H9 (cell line): ENCODE results near the gene MREG. TPM values are rescaled to one million over a fixed set of nuclear protein-coding genes. Genes with fewer than 3 reads are reported as not detected.

Experiments used
- DNase-seq: peaks from one replicate; pipeline ENCODE4 v3.0.0-alpha.2; 2017
- H2AFZ ChIP-seq: one replicate; pipeline ENCODE4 v1.6.1; 2013; ENCODE audit warnings: mild to moderate bottlenecking, low read length, control low read depth, moderate library complexity
- H2AK5ac ChIP-seq: 2 replicates; pipeline ENCODE4 v1.6.1; 2013; ENCODE audit warnings: low read length, control low read depth, mixed read lengths; ENCODE audit not compliant: insufficient read length
- H2BK120ac ChIP-seq: one replicate; pipeline ENCODE4 v1.6.1; 2013; ENCODE audit warnings: low read depth, mild to moderate bottlenecking, low read length, control low read depth, inconsistent platforms; ENCODE audit not compliant: poor library complexity, severe bottlenecking
- H2BK12ac ChIP-seq: 2 replicates; pipeline ENCODE4 v1.6.1; 2013; ENCODE audit warnings: low read length, control low read depth, mixed read lengths, low read depth; ENCODE audit not compliant: insufficient read length
- H2BK15ac ChIP-seq: 2 replicates; pipeline ENCODE4 v1.6.1; 2013; ENCODE audit warnings: low read depth, low read length, control low read depth
- H2BK20ac ChIP-seq: one replicate; pipeline ENCODE4 v1.6.1; 2013; ENCODE audit warnings: low read depth, mild to moderate bottlenecking, low read length, control low read depth, inconsistent platforms; ENCODE audit not compliant: poor library complexity, severe bottlenecking
- H2BK5ac ChIP-seq: 2 replicates; pipeline ENCODE4 v1.6.1; 2013; ENCODE audit warnings: low read length, control low read depth, mixed read lengths; ENCODE audit not compliant: insufficient read length
- H3K14ac ChIP-seq: 2 replicates; pipeline ENCODE4 v1.6.1; 2013; ENCODE audit warnings: low read length, control low read depth; ENCODE audit not compliant: insufficient read depth
- H3K18ac ChIP-seq: 2 replicates; pipeline ENCODE4 v1.6.1; 2013; ENCODE audit warnings: low read depth, mild to moderate bottlenecking, mixed read lengths, low read length, control low read depth; ENCODE audit not compliant: insufficient read length
- H3K23ac ChIP-seq: 2 replicates; pipeline ENCODE4 v1.6.1; 2013; ENCODE audit warnings: low read length, control low read depth, mixed read lengths, low read depth; ENCODE audit not compliant: insufficient read length
- H3K23me2 ChIP-seq: 2 replicates; pipeline ENCODE4 v1.6.1; 2013; ENCODE audit warnings: low read depth, mild to moderate bottlenecking, mixed read lengths, low read length, control low read depth; ENCODE audit not compliant: insufficient read length, poor library complexity, severe bottlenecking
- H3K27ac ChIP-seq: 2 replicates; pipeline ENCODE4 v1.5.1; 2013; ENCODE audit warnings: low read length, control low read depth, mixed read lengths, low read depth; ENCODE audit not compliant: insufficient read length
- H3K27me3 ChIP-seq: 2 replicates; pipeline ENCODE4 v1.6.1; 2013; ENCODE audit warnings: low read length, control low read depth, inconsistent platforms; ENCODE audit not compliant: insufficient read depth
- H3K4ac ChIP-seq: 2 replicates; pipeline ENCODE4 v1.6.1; 2013; ENCODE audit warnings: low read depth, mild to moderate bottlenecking, control low read depth, inconsistent platforms, low read length, moderate library complexity
- H3K4me1 ChIP-seq: 2 replicates; pipeline ENCODE4 v1.6.1; 2013; ENCODE audit warnings: low read length, control low read depth, inconsistent platforms; ENCODE audit not compliant: insufficient read depth
- H3K4me2 ChIP-seq: 2 replicates; pipeline ENCODE4 v1.6.1; 2013; ENCODE audit warnings: low read length, control low read depth, mixed read lengths; ENCODE audit not compliant: insufficient read length, insufficient read depth
- H3K56ac ChIP-seq: 2 replicates; pipeline ENCODE4 v1.6.1; 2013; ENCODE audit warnings: low read depth, mild to moderate bottlenecking, mixed read lengths, low read length, control low read depth; ENCODE audit not compliant: insufficient read length
- H3K79me1 ChIP-seq: 2 replicates; pipeline ENCODE4 v1.6.1; 2013; ENCODE audit warnings: low read depth, mild to moderate bottlenecking, moderate library complexity, low read length, control low read depth, inconsistent platforms; ENCODE audit not compliant: insufficient read depth, poor library complexity, severe bottlenecking
- H3K79me2 ChIP-seq: 2 replicates; pipeline ENCODE4 v1.6.1; 2013; ENCODE audit warnings: low read length, control low read depth, inconsistent platforms; ENCODE audit not compliant: insufficient read depth
- H3K9ac ChIP-seq: 2 replicates; pipeline ENCODE4 v1.6.1; 2013; ENCODE audit warnings: low read length, control low read depth, mixed read lengths; ENCODE audit not compliant: insufficient read length; ENCODE audit errors: extremely low read depth
- H3K9me3 ChIP-seq: one replicate; pipeline ENCODE4 v1.6.1; 2013; ENCODE audit warnings: low read depth, low read length, inconsistent platforms; ENCODE audit not compliant: control insufficient read depth
- H3T11ph ChIP-seq: one replicate; pipeline ENCODE4 v1.6.1; 2013; ENCODE audit warnings: mild to moderate bottlenecking, low read length, control low read depth, inconsistent platforms
- H4K20me1 ChIP-seq: one replicate; pipeline ENCODE4 v1.6.1; 2013; ENCODE audit not compliant: control insufficient read depth, insufficient read length, insufficient read depth
- H4K5ac ChIP-seq: 2 replicates; pipeline ENCODE4 v1.6.1; 2013; ENCODE audit warnings: low read depth, mild to moderate bottlenecking, mixed read lengths, low read length, control low read depth; ENCODE audit not compliant: insufficient read length
- H4K8ac ChIP-seq: replicated peaks from 2 replicates; pipeline ENCODE4 v1.6.1; 2013; ENCODE audit warnings: low read length, control low read depth, mixed read lengths, low read depth; ENCODE audit not compliant: insufficient read length
- H4K91ac ChIP-seq: 2 replicates; pipeline ENCODE4 v1.6.1; 2013; ENCODE audit warnings: low read depth, mild to moderate bottlenecking, moderate library complexity, mixed read lengths, low read length, control low read depth; ENCODE audit not compliant: insufficient read length
- H3K27ac Mint-ChIP-seq, 3 experiments: 2 replicates in 2 of 3; 3 replicates in 1 of 3; pipeline ENCODE4 v1.8.0; 2020 to 2021; ENCODE audit warnings: mixed read lengths in 3 of 3, mild to moderate bottlenecking in 1 of 3, moderate library complexity in 1 of 3
- H3K27me3 Mint-ChIP-seq: 2 replicates; pipeline ENCODE4 v1.8.0; 2021; ENCODE audit warnings: low read depth, mild to moderate bottlenecking, moderate library complexity, mixed read lengths
- H3K36me3 Mint-ChIP-seq, 3 experiments: 2 replicates in 2 of 3; 3 replicates in 1 of 3; pipeline ENCODE4 v1.8.0; 2020 to 2021; ENCODE audit warnings: low read depth in 3 of 3, mixed read lengths in 3 of 3; ENCODE audit not compliant: insufficient read depth in 1 of 3
- H3K4me1 Mint-ChIP-seq, 2 experiments: 2 replicates each; pipeline ENCODE4 v1.8.0; 2020; ENCODE audit warnings: mixed read lengths in 2 of 2
- H3K4me3 Mint-ChIP-seq, 2 experiments: 2 replicates in 1 of 2; 3 replicates in 1 of 2; pipeline ENCODE4 v1.8.0; 2020 to 2021; ENCODE audit warnings: mild to moderate bottlenecking in 2 of 2, mixed read lengths in 2 of 2, moderate library complexity in 1 of 2
- H3K9me3 Mint-ChIP-seq, 2 experiments: 2 replicates in 1 of 2; 3 replicates in 1 of 2; pipeline ENCODE4 v1.8.0; 2020; ENCODE audit warnings: mild to moderate bottlenecking in 2 of 2, mixed read lengths in 2 of 2, moderate library complexity in 1 of 2
- CTCF ChIP-seq: fragments of 200-600 bp; sonication (generic); conservative IDR thresholded peaks from 3 replicates; pipeline ENCODE4 v1.8.0; 2021; ENCODE audit warnings: antibody characterized with exemption, mild to moderate bottlenecking
- WGBS: extraction: QIAGEN DNeasy Blood & Tissue Kit; methylation state at CpG from one replicate; pipeline ENCODE4 v1.1.7; 2013; ENCODE audit warnings: missing lambda C conversion rate, low lambda C conversion rate, mixed read lengths; ENCODE audit not compliant: insufficient read length; ENCODE audit errors: extremely low coverage; 5-methylcytosine and 5-hydroxymethylcytosine counted together
- total RNA-seq: library from RNA; stranded (reverse); gene quantifications from 2 replicates; pipeline ENCODE4 v1.2.1, GENCODE V29; 2021

The MREG gene
- total RNA-seq, 1 experiment from 2014 or later = 21.8 TPM

GRCh38 chr2:216043949-216044348 is 30.6 kb upstream of the MREG start:
- Histone ChIP-seq H3K79me1 (no peaks in the 10 kb centered on the region), H4K8ac (no peak overlapping the region), H3K79me2 (no peaks in the 10 kb centered on the region), H3K4me2 (no peak overlapping the region), H3K18ac (no peak overlapping the region), H3K4me1 (no peaks in the 10 kb centered on the region), H3K27me3 (no peaks in the 10 kb centered on the region), H4K91ac (no peak overlapping the region), H2BK20ac (no peak overlapping the region), H3K14ac (no peak overlapping the region), H3K27ac (no peak overlapping the region), H3K56ac (no peak overlapping the region), H3K4ac (no peak overlapping the region), H3K23ac (no peak overlapping the region), H2BK15ac (no peak overlapping the region), H2BK12ac (no peak overlapping the region), H3K23me2 (no peaks in the 10 kb centered on the region), H2BK120ac (no peak overlapping the region), H4K20me1 (no peaks in the 10 kb centered on the region), H2AFZ (no peak overlapping the region), H3K9me3 (no peaks in the 10 kb centered on the region), H4K5ac (no peak overlapping the region), H2AK5ac (no peak overlapping the region), H3K9ac (no peak overlapping the region), H3T11ph (no peak overlapping the region), H2BK5ac (no peak overlapping the region)
- no CpG with 5 or more reads among the region's 5 CpGs for WGBS
- H3K36me3 Mint-ChIP-seq = peaks cover 13 to 40% (median 33%) of the 10 kb centered on the region in 3 experiments; a peak in 6 of 7 replicates
- DNase-seq = no peak
- H3K27me3 Mint-ChIP-seq = no peaks in the 10 kb centered on the region
- H3K4me1 Mint-ChIP-seq = no peaks in the 10 kb centered on the region
- no peaks in the 10 kb centered on the region for H3K9me3 Mint-ChIP-seq
- H3K27ac Mint-ChIP-seq = no peak overlapping the region
- no peak overlapping the region for H3K4me3 Mint-ChIP-seq
- TF ChIP-seq CTCF = no peak
